ENCODE measurements around the gene GRIFIN. TPM values are rescaled to one million over a fixed set of nuclear protein-coding genes. Genes with fewer than 3 reads are reported as not detected.

GRIFIN gene
- total RNA-seq, 1 donor from 2014 or later = not detected

DNA sequence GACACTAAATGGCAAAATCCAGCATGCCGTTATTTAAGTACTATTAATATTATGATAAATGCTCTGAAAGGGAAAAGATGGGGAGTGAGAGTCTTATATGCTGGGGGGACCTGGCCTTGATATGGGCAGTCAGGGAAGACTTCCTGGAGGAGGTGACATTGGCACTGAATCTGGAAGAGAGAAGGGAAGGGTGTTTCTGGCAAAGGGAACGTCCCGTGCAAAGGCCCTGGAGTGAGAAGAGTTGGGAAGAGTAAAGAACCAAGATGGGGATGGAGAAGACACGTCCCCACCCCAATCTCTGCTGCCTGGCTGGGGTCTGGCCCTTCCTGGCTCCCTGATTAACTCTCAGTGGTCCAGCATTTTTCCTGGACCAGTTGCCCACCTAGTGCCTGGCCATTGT is 5.0 kb upstream of the GRIFIN start:
- TF ChIP-seq CTCF (IDR thresholded peaks at IDR 0.05; ENCODE audit: unreplicated experiment) = no peak
- Mint-ChIP-seq H3K36me3 (no peaks in the 10 kb centered on the region), H3K27ac (no peak overlapping the region), H3K27me3 (ENCODE audit: low read depth) (no peaks in the 10 kb centered on the region), H3K4me3 (no peak overlapping the region), H3K9me3 (no peaks in the 10 kb centered on the region), H3K4me1 (no peaks in the 10 kb centered on the region)
- DNase-seq (ENCODE audit: low spot score in 2 of 2, unreplicated experiment in 2 of 2) = no peak

- H3K4me3 Mint-ChIP-seq = no peak overlapping the region
- TF ChIP-seq CTCF (IDR thresholded peaks at IDR 0.05; ENCODE audit: unreplicated experiment) = no peak
- no peaks in the 10 kb centered on the region for H3K9me3 Mint-ChIP-seq
- no peaks in the 10 kb centered on the region for H3K27me3 Mint-ChIP-seq (ENCODE audit: low read depth)
- no peaks in the 10 kb centered on the region for H3K4me1 Mint-ChIP-seq
- DNase-seq (ENCODE audit: low spot score in 2 of 2, unreplicated experiment in 2 of 2) = no peak
- H3K36me3 Mint-ChIP-seq = no peaks in the 10 kb centered on the region
- no peak overlapping the region for H3K27ac Mint-ChIP-seq
Observed at GRCh38 chr7:2480070-2480408, 3.8 kb upstream of the GRIFIN start.

DNA sequence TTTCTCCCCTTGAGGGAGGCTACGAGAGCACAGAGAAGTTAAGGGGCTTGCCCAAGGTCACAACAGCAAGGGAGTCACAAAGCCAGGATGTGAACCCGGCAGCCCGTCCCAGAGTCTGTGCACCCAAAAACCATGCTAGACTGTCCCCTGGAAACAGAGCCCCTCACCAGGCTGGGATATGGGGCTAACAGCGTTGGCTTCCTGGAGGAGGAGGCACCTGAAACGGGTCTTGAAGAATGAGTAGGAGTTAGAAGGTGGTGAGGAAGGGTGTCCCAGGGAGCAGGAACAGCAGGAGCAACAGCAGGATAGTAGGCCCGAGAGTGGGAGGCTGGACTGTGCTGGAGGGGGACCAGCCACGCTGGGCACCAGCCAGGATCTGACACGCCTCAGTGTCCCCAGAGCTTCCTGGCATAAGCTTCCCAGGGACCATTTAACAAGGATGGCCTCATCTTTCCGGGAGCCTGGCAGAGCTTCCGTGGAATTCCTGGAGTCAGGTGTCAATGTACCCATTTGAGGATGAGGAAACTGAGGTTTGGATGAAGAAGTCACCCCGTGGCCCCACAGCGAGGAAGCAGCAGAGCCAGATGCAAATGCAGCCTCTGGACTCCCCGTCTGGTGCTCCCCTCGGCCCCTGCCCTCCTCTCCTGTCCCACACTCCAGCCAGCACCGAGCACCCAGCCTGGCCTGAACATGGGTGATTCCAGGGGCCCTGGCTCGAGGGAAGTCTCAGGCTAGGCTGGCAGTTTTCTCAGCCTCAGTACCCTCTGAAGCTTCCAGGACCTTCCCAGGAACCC is 3.3 kb upstream of the GRIFIN start:
- no peaks in the 10 kb centered on the region for H3K9me3 Mint-ChIP-seq
- no peaks in the 10 kb centered on the region for H3K4me1 Mint-ChIP-seq
- no peaks in the 10 kb centered on the region for H3K27me3 Mint-ChIP-seq (ENCODE audit: low read depth)
- no peak overlapping the region for H3K4me3 Mint-ChIP-seq
- DNase-seq (ENCODE audit: low spot score in 2 of 2, unreplicated experiment in 2 of 2) = no peak
- no peaks in the 10 kb centered on the region for H3K36me3 Mint-ChIP-seq
- H3K27ac Mint-ChIP-seq = no peak overlapping the region
- TF ChIP-seq CTCF (IDR thresholded peaks at IDR 0.05; ENCODE audit: unreplicated experiment) = no peak

- no peak for DNase-seq (ENCODE audit: low spot score in 2 of 2, unreplicated experiment in 2 of 2)
- no peaks in the 10 kb centered on the region for H3K9me3 Mint-ChIP-seq
- no peak overlapping the region for H3K27ac Mint-ChIP-seq
- H3K4me3 Mint-ChIP-seq = no peak overlapping the region
- TF ChIP-seq CTCF (IDR thresholded peaks at IDR 0.05; ENCODE audit: unreplicated experiment) = no peak
- no peaks in the 10 kb centered on the region for H3K27me3 Mint-ChIP-seq (ENCODE audit: low read depth)
- no peaks in the 10 kb centered on the region for H3K36me3 Mint-ChIP-seq
- H3K4me1 Mint-ChIP-seq = no peaks in the 10 kb centered on the region
Observed at GRCh38 chr7:2478800-2479199, 2.6 kb upstream of the GRIFIN start.

GRCh38 chr7:2478399-2478785 is 2.2 kb upstream of the GRIFIN start:
- TF ChIP-seq CTCF (IDR thresholded peaks at IDR 0.05; ENCODE audit: unreplicated experiment) = no peak

More at GRCh38 chr7:2478399-2478785, 2.2 kb upstream of the GRIFIN start:
- H3K36me3 Mint-ChIP-seq = no peaks in the 10 kb centered on the region
- H3K27ac Mint-ChIP-seq = no peak overlapping the region
- H3K4me3 Mint-ChIP-seq = no peak overlapping the region
- DNase-seq (ENCODE audit: low spot score in 2 of 2, unreplicated experiment in 2 of 2) = no peak
- no peaks in the 10 kb centered on the region for H3K4me1 Mint-ChIP-seq
- H3K9me3 Mint-ChIP-seq = no peaks in the 10 kb centered on the region
- no peaks in the 10 kb centered on the region for H3K27me3 Mint-ChIP-seq (ENCODE audit: low read depth)
